GM21367 (cell line): Measurements from ENCODE around the gene GTF3C2.

Experiments
- ATAC-seq: cut with Tn5 transposase; IDR thresholded peaks from one replicate; pipeline ENCODE4 v1.9.1; 2021; ENCODE audit not compliant: unreplicated experiment

GTF3C2 gene

DNA sequence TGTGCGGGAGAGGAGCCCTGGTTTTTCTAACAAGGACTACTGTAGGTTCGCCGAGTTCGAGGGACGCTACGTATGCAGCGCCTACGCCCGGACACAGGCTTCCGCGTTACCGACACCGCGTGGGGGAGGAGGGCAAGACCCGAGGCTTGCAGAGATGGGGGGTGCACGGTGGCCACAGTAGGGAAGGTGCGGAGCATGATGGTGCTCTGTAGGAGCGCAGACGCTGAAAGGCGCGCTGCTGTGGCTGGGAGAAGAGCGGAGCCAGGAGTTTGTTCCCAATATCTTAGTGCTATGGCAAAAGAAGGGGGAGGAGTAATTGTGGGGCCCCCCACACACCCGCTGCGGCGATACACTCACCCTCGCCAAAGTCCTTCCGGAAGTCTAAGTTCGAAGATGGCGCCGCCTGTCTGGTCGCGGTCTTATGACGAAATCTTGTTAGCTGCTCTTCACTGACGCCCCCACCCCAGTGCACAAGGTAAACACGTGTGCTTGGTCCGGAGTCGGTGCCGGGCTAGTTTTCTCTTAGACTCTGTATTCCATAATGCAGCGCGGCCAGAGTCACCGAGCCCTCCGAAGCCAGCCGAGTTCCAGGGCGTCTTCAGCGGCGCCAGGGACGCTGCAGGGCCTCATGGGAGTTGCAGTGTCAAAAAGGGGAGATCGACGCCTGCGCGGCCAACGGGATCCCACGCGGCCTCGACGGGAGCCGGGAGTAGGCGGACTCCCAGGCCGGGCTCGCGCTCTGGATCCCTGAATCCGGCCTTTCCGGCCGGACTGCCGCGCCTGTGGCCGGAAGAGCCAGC, at the start of gene GTF3C2:
GTF3C2 (minus strand) TSS at position 383 of the 800 bp plus-strand sequence. CDS start 13,210 bp downstream, outside the sequence.
- peak; percentile 69 for ATAC-seq

GRCh38 chr2:27400348-27401135, 44.0 kb upstream of the GTF3C2 start:
- no peak for ATAC-seq

DNA sequence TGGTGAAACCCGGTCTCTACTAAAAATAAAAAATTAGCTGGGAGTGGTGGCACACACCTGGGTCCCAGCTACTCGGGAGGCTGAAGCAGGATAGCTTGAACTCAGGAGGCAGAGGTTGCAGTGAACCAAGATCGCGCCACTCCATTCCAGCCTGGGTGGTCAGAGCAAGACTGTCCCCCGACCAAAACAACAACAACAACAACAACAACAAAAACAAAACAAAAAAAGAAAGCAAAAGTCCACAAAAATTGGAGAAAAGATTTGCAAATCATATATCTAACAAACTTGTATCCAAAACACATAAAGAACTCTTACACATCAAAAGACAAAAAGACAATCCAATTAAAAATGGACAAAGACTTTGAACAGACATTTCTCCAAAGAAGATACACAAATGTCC, 42.4 kb upstream of the GTF3C2 start:
- no peak for ATAC-seq

DNA sequence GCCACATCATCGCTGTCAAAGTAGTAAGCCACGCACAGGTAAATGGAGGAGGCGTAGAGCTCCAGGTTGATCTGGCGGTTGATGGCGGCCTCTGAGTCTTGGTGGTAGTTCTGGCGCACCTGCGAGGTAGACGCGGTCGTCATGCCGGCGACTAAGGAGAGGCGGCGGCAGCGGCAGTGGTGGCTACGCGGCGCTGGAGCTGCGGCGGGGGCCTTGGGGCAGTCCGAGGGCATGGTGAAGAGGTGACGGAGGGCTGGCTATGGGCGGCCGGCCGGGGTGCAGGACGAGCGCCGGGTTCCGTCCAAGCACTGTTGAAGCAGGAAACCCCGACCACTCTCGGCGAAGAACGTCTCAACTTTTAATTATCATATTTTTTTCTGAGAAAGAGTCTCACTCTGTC, 36.7 kb upstream of the GTF3C2 start:
- ATAC-seq, result no peak

GRCh38 chr2:27390822-27391679, 34.5 kb upstream of the GTF3C2 start:
- no peak for ATAC-seq

- ATAC-seq, result no peak
Measured at GRCh38 chr2:27381577-27382181, 25.1 kb upstream of the GTF3C2 start.

DNA sequence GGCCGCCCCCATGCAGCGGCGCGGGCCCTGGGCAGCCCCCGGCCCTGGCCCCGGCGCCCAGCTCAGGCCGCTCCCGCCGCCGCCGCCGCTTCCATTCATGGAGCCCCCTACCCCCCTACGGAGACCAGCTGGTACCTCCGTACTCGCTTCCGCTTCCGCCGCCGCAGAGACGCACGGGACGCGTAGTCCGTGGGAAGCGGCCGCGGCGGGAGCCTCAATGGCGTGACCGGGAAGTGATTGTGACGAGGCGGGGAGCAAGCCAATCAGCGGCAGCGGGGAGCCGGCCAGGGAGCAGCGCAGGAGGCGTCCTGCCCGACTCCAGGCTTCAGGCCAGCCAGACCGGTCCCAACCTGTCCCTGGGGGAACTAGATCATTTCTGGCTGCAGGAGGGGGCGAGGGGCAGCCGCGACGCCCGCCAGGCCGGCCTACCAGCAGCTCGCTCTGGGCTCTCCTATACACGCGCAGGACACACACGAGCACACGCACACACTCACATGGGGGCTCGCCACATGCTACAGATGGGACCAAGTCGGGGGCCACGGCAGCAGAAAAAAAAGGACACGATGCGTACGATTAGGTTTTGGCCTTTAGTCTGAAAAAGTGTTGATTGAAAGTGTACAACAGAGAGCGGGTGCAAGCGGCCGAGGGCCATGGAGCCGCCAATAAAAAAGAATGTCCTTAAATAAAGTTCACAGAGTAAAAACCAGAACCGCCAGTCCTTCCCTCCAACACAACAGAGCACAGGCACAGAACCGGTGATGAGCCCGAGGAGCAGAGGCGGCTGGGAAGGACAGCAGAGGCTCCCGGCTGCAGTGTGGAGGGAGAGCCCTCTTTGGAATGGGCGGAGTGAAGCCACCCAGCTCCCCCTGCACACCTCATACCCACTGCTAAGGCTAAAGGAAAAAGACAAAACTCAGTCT, 24.3 kb upstream of the GTF3C2 start, which contains the start of gene ZNF513:
ZNF513 (minus strand) TSS at position 109 of the 920 bp plus-strand sequence. CDS start 208 bp downstream, outside the sequence.
- ATAC-seq, result peak; percentile 72

GRCh38 chr2:27379836-27380625, 23.5 kb upstream of the GTF3C2 start:
- no peak for ATAC-seq

DNA sequence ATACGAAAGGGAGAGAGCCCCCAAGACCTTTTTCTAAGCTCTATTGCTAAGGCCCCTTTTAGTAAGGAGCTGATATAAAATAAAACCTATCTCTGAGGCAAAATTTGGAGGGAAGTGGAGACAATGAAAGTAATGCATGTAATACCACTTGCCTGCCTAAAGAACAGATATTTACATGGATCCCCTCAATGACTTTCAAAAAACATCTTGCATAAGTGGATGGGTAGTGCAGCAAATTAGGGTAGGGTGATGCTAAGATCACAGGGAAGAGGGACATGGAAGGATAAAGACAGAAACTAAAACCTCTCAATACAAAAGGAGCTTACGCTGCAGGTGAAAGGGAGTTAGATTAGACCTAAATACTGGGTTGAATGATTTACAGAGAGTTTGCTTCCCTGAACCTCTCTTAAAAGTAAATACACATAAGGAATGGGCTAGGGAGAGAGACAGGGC, 22.8 kb upstream of the GTF3C2 start:
- ATAC-seq, result no peak

- ATAC-seq, result no peak
Measured at GRCh38 chr2:27378809-27379290, 22.3 kb upstream of the GTF3C2 start.

DNA sequence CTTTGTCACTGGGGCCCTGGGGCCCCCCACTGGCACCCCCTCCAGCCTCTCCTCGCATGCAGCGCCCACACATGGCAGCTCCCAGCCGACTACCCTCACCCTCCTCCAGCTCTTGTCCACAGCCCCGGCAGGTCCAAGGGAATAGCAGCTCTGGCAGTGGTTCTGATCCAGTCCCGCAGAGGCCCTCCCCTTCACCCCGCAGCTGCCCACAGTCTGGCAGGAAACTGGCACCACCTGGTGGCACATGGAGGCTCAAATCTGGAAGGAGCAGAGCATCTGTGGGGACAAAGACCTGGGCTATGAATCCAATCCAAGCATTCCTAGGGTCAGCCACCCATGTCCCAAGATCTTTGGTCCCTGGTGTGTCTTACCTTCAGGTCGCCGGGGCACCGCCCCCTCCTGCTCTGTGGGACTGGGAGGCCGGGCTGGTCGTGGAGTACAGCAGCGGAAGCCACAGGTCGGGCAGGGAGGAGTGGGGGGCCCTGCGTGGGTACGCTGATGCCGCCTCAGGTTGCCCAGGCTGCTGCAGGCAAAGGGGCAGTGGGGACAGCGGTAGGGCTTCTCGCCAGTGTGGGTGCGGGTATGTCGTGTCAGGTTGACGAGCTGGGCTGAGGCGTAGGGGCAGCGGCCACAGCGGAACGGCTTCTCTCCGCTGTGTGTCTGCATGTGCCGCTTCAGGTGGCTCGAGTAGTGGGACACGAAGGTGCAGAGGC, 21.7 kb upstream of the GTF3C2 start:
- no peak for ATAC-seq

DNA sequence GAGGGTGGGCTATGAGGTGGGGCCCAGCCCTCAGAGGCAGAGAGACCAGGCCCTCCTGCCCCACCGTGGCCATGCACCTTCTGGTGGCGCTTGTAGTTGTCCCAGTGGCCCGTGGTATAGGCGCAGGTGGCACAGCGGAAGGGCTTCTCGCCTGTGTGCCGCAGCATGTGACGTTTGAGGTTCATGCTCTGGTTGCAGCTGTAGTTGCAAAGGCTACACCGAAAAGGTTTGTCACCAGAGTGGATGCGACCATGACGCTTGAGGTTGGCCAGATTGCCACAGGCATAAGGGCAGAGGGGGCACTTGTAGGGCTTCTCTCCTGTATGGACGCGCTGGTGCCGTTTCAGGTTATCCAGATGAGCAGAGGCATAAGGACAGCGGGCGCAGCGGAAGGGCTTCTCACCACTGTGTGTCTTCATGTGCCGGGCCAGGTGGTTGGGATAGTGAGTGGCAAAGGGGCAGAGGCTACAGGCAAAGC, 21.1 kb upstream of the GTF3C2 start:
- no peak for ATAC-seq

DNA sequence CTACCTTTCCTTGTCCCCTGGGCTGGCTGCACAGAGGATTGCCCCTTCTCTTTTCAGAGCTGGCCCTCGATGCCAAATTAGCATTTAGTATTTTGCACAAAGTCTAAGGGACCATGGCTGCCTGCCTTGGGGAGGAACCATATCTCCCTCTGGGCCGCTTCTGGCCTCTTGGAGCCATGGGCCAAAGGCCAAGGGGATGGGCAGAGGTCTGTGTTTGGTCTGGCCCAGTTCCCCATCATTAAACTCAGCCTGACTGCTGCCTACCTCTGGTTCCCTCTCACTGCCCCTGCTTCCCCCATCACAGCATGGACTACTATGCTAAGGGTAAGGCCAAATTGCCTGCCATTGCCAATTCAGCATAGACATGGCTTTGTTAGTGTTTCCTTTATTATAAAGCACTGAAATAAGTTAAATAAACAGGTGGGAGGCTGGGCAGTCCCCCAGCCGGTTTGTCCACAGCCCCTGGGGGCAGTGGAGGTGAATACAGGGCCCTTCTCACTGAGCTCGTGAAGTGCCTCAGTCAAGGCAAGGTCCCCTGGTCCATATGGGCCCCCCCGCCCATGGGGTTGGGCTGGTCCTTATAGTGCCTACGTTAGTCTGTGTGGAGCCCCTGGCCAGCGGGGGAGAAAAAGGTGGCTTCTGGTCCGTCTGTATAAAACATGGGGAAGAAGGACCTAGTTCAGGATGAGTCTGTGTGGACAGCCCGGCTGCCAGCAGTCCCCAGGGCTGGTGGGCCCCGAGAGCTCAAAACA, 20.5 kb upstream of the GTF3C2 start:
- no peak for ATAC-seq

- no peak for ATAC-seq
Measured at GRCh38 chr2:27376151-27376865, 19.7 kb upstream of the GTF3C2 start.

- no peak for ATAC-seq
Measured at GRCh38 chr2:27375513-27376099, 19.0 kb upstream of the GTF3C2 start.

GRCh38 chr2:27373567-27373966, 17.0 kb upstream of the GTF3C2 start:
- ATAC-seq, result no peak
